ENCODE measurements around the gene AGAP3.

AGAP3 gene

GRCh38 chr7:151152643-151153513 lies 66.6 kb downstream of the AGAP3 start:
- DNase-seq (ENCODE audit: low spot score) (no peak), FAIRE-seq (no peak)

- DNase-seq (ENCODE audit: low spot score): no peak
- no peak for FAIRE-seq
Measured at GRCh38 chr7:151157645-151158329, 71.5 kb downstream of the AGAP3 start.

- no peak for DNase-seq (ENCODE audit: low spot score)
- no peak for FAIRE-seq
Measured at GRCh38 chr7:151161757-151162156, 75.5 kb downstream of the AGAP3 start.

- no peak for DNase-seq (ENCODE audit: low spot score)
- FAIRE-seq: no peak
Measured at GRCh38 chr7:151166629-151167196, 80.4 kb downstream of the AGAP3 start.

GRCh38 chr7:151167197-151167961 lies 81.1 kb downstream of the AGAP3 start, which contains the start of gene GBX1:
GBX1 (minus strand) TSS chr7:151167694; CDS start chr7:151167548, 146 bp downstream.
- FAIRE-seq (no peak), DNase-seq (ENCODE audit: low spot score) (peak; percentile 16)

- FAIRE-seq: no peak
- DNase-seq (ENCODE audit: low spot score): peak; percentile 46
Measured at GRCh38 chr7:151168003-151168786, 81.9 kb downstream of the AGAP3 start.

GRCh38 chr7:151168787-151169162 lies 82.5 kb downstream of the AGAP3 start:
- FAIRE-seq (no peak), DNase-seq (ENCODE audit: low spot score) (no peak)

GRCh38 chr7:151172273-151173141 lies 86.2 kb downstream of the AGAP3 start:
- DNase-seq (ENCODE audit: low spot score) (peak; percentile 58), FAIRE-seq (no peak)

- FAIRE-seq: no peak
- DNase-seq (ENCODE audit: low spot score): no peak
Measured at GRCh38 chr7:151173386-151174245, 87.3 kb downstream of the AGAP3 start.

GRCh38 chr7:151174246-151175046 lies 88.2 kb downstream of the AGAP3 start:
- FAIRE-seq: no peak
- DNase-seq (ENCODE audit: low spot score): no peak

GRCh38 chr7:151175047-151175792 lies 88.9 kb downstream of the AGAP3 start:
- FAIRE-seq (no peak), DNase-seq (ENCODE audit: low spot score) (no peak)

- FAIRE-seq: no peak
- no peak for DNase-seq (ENCODE audit: low spot score)
Measured at GRCh38 chr7:151175793-151176311, 89.6 kb downstream of the AGAP3 start.

GRCh38 chr7:151176401-151176800 lies 90.1 kb downstream of the AGAP3 start:
- FAIRE-seq: no peak
- DNase-seq (ENCODE audit: low spot score): no peak

- FAIRE-seq: no peak
Measured at GRCh38 chr7:151177310-151177709, 91.0 kb downstream of the AGAP3 start.

GRCh38 chr7:151178236-151178635 lies 92.0 kb downstream of the AGAP3 start:
- FAIRE-seq (no peak), DNase-seq (ENCODE audit: low spot score) (no peak)

More at GRCh38 chr7:151177310-151177709, 91.0 kb downstream of the AGAP3 start:
- no peak for DNase-seq (ENCODE audit: low spot score)

- DNase-seq (ENCODE audit: low spot score) (no peak), FAIRE-seq (no peak)
Measured at GRCh38 chr7:151178831-151179230, 92.6 kb downstream of the AGAP3 start.

- no peak for FAIRE-seq
- no peak for DNase-seq (ENCODE audit: low spot score)
Measured at GRCh38 chr7:151179287-151179860, 93.1 kb downstream of the AGAP3 start.

Data from urothelium cell line (cell line).